Activated CD4-positive, alpha-beta memory T cell treated with anti-CD3 and anti-CD28 coated beads for 36 hours (primary cell): ENCODE measurements around the gene RTN3. TPM values are rescaled to one million over a fixed set of nuclear protein-coding genes. Genes with fewer than 3 reads are reported as not detected.

Experiments
- CTCF ChIA-PET: fragments of 350-600 bp; sonication (Branson Sonifier 250); formaldehyde crosslinking; loops from one replicate; lab custom pipeline; 2021; ENCODE audit warnings: antibody characterized with exemption, inconsistent platforms; lab: Charles Lee
- POLR2A ChIA-PET: fragments of 350-600 bp; sonication (Branson Sonifier 250); formaldehyde crosslinking; loops from one replicate; lab custom pipeline; 2021; ENCODE audit warnings: antibody characterized with exemption; lab: Charles Lee
- DNase-seq: peaks from one replicate; pipeline ENCODE4 v3.0.0-alpha.2; 2020
- H3K27ac Mint-ChIP-seq: one replicate; pipeline ENCODE4 v1.8.0; 2021; ENCODE audit warnings: mixed read lengths
- H3K27me3 Mint-ChIP-seq: one replicate; pipeline ENCODE4 v1.8.0; 2021; ENCODE audit warnings: mixed read lengths
- H3K36me3 Mint-ChIP-seq: one replicate; pipeline ENCODE4 v1.8.0; 2021; ENCODE audit warnings: mixed read lengths
- H3K4me1 Mint-ChIP-seq: one replicate; pipeline ENCODE4 v1.8.0; 2021; ENCODE audit warnings: low read depth, mixed read lengths
- H3K4me3 Mint-ChIP-seq: one replicate; pipeline ENCODE4 v1.8.0; 2021; ENCODE audit warnings: mild to moderate bottlenecking, mixed read lengths
- H3K9me3 Mint-ChIP-seq: one replicate; pipeline ENCODE4 v1.8.0; 2021; ENCODE audit warnings: mixed read lengths
- intact Hi-C: fragments of 100-400 bp; cut with micrococcal nuclease; formaldehyde crosslinking; loops from one replicate; pipeline ENCODE4 v1.15.1; 2023
- total RNA-seq, 2 experiments: library from RNA; stranded (reverse); gene quantifications; one replicate each; pipeline ENCODE4 v1.2.3, GENCODE V29; 2021

RTN3 gene
- total RNA-seq, 2 experiments from 2014 or later, result 54.4 to 58.4 TPM

GRCh38 chr11:63745304-63746170 is 64.2 kb downstream of the RTN3 start:
- ChIA-PET CTCF (interaction anchor here (0.9 kb wide), 1 partner anchor 106 kb away, joined by 3 read pairs; no protein-coding TSS in a partner anchor), POLR2A (no interaction called here)
- DNase-seq, result no peak
- Mint-ChIP-seq H3K4me3 (no peak overlapping the region), H3K27ac (no peak overlapping the region), H3K27me3 (no peaks in the 10 kb centered on the region), H3K9me3 (no peaks in the 10 kb centered on the region), H3K36me3 (no peaks in the 10 kb centered on the region), H3K4me1 (no peaks in the 10 kb centered on the region)
- intact Hi-C loops, result no loop called here

- intact Hi-C loops, result no loop called here
- CTCF ChIA-PET, result interaction anchor here (0.7 kb wide), 1 partner anchor 9 kb away, joined by 3 read pairs; no protein-coding TSS in a partner anchor
- Mint-ChIP-seq H3K4me3 (no peak overlapping the region), H3K9me3 (no peaks in the 10 kb centered on the region), H3K27me3 (no peaks in the 10 kb centered on the region), H3K27ac (no peak overlapping the region), H3K4me1 (no peaks in the 10 kb centered on the region), H3K36me3 (peaks cover 6% of the 10 kb centered on the region)
- POLR2A ChIA-PET, result no interaction called here
- DNase-seq, result no peak
Observed at GRCh38 chr11:63747011-63747410, 65.7 kb downstream of the RTN3 start.

DNA sequence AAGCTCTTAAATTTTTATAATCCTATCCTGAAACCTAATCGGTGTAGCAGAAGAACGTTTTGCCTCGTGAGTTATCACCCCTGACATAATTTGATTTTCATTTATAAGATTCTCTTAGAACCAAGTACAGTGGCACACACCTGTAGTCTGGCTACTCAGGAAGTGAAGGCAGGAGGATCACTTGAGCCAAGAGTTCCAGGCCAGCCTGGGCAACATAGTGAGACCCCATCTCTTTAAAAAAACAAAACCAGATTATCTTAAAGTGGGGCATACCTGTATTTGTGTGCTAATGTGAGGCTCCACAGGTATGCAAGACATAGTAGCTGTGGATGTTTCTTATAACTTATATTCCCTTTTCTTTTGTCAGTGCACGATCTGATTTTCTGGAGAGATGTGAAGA is 68.3 kb downstream of the RTN3 start:
- Mint-ChIP-seq H3K36me3 (peaks cover 8% of the 10 kb centered on the region), H3K4me3 (no peak overlapping the region), H3K4me1 (peaks cover 2% of the 10 kb centered on the region), H3K27me3 (no peaks in the 10 kb centered on the region), H3K27ac (no peak overlapping the region), H3K9me3 (no peaks in the 10 kb centered on the region)
- POLR2A ChIA-PET, result no interaction called here
- intact Hi-C loops, result no loop called here
- CTCF ChIA-PET, result interaction anchor here (0.9 to 2.6 kb wide), 4 partner anchors 9 to 270 kb away, joined by 3 to 15 read pairs (median 4); no protein-coding TSS in a partner anchor
- no peak for DNase-seq

DNA sequence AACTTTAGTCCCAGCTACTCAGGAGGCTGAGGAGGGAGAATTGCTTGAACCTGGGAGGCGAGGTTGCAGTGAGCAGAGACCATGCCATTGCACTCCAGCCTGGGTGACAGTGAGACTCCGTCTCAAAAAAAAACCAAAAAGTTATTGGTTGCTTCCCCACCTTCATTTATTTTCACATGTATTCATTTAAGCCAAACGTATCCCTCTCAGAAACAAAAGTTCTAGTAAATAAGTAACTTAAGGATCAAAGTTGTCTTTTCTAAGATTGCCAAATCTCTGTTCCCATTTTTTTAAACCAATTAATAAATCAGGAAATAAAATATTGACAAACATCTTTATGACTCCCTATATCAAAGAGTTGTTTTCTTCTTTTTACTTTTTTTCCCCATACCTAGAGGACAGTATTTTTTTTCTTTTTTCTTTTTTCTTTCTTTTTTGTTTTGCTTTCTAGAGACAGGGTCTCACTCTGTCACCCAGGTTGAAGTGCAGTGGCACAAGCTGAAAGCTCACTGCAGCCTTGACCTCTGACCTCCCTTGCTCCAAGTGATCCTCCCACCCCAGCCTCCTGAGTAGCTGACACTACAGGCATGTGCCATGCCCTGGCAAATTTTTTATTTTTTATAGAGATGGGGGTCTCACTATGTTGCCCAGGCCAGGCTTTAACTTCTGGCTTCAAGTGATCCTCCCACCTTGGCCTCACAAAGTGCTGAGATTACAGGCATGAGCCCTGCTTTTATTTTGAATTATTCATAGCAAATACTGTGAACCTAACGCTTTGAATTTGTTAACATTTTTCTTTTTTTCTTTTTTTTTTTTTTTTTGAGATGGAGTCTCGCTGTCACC is 75.8 kb downstream of the RTN3 start:
- Mint-ChIP-seq H3K27me3 (no peaks in the 10 kb centered on the region), H3K4me3 (no peak overlapping the region), H3K36me3 (peaks cover 4% of the 10 kb centered on the region), H3K27ac (no peak overlapping the region), H3K9me3 (no peaks in the 10 kb centered on the region), H3K4me1 (peaks cover 2% of the 10 kb centered on the region)
- no peak for DNase-seq
- CTCF ChIA-PET, result interaction anchor here (1.7 kb wide), 1 partner anchor 19 kb away, joined by 4 read pairs; no protein-coding TSS in a partner anchor
- intact Hi-C loops, result no loop called here
- POLR2A ChIA-PET, result no interaction called here

- H3K9me3 Mint-ChIP-seq, result no peaks in the 10 kb centered on the region
- H3K36me3 Mint-ChIP-seq, result peaks cover 2% of the 10 kb centered on the region
- no peak for DNase-seq
- H3K4me1 Mint-ChIP-seq, result no peaks in the 10 kb centered on the region
- ChIA-PET CTCF (interaction anchor here (0.9 to 1.1 kb wide), 2 partner anchors 79 to 125 kb away, joined by 3 read pairs; partner anchors contain the start of gene RTN3), POLR2A (no interaction called here)
- intact Hi-C loops, result loop anchor here (10.0 kb wide), 1 partner anchor 124 kb away; no protein-coding TSS in a partner anchor
- no peak overlapping the region for H3K4me3 Mint-ChIP-seq
- H3K27me3 Mint-ChIP-seq, result no peaks in the 10 kb centered on the region
- H3K27ac Mint-ChIP-seq, result no peak overlapping the region
Observed at GRCh38 chr11:63760487-63761079, 79.3 kb downstream of the RTN3 start.

- Mint-ChIP-seq H3K4me1 (no peaks in the 10 kb centered on the region), H3K27me3 (no peaks in the 10 kb centered on the region), H3K36me3 (peaks cover 2% of the 10 kb centered on the region), H3K27ac (no peak overlapping the region), H3K9me3 (no peaks in the 10 kb centered on the region), H3K4me3 (no peak overlapping the region)
- DNase-seq, result no peak
- POLR2A ChIA-PET, result no interaction called here
- intact Hi-C loops, result loop anchor here (10.0 kb wide), 1 partner anchor 124 kb away; no protein-coding TSS in a partner anchor
- CTCF ChIA-PET, result interaction anchor here (0.9 to 1.1 kb wide), 2 partner anchors 79 to 126 kb away, joined by 3 read pairs; partner anchors contain the start of gene RTN3
Observed at GRCh38 chr11:63761188-63761587, 79.9 kb downstream of the RTN3 start.

- Mint-ChIP-seq H3K4me3 (no peak overlapping the region), H3K27me3 (no peaks in the 10 kb centered on the region), H3K27ac (no peak overlapping the region), H3K9me3 (no peaks in the 10 kb centered on the region), H3K4me1 (no peaks in the 10 kb centered on the region), H3K36me3 (no peaks in the 10 kb centered on the region)
- no peak for DNase-seq
- ChIA-PET POLR2A (no interaction called here), CTCF (no interaction called here)
- intact Hi-C loops, result loop anchor here (10.0 kb wide), 1 partner anchor 123 kb away; no protein-coding TSS in a partner anchor
Observed at GRCh38 chr11:63761931-63762653, 80.8 kb downstream of the RTN3 start.

- intact Hi-C loops, result loop anchor here (10.0 kb wide), 1 partner anchor 122 kb away; no protein-coding TSS in a partner anchor
- no peak for DNase-seq
- Mint-ChIP-seq H3K27ac (no peak overlapping the region), H3K4me3 (no peak overlapping the region), H3K9me3 (no peaks in the 10 kb centered on the region), H3K27me3 (no peaks in the 10 kb centered on the region), H3K36me3 (no peaks in the 10 kb centered on the region), H3K4me1 (peaks cover 3% of the 10 kb centered on the region)
- ChIA-PET POLR2A (no interaction called here), CTCF (no interaction called here)
Observed at GRCh38 chr11:63762654-63763495, 81.6 kb downstream of the RTN3 start.

- DNase-seq, result no peak
- intact Hi-C loops, result loop anchor here (10.0 kb wide), 1 partner anchor 121 kb away; no protein-coding TSS in a partner anchor
Observed at GRCh38 chr11:63763496-63764339, 82.4 kb downstream of the RTN3 start.

GRCh38 chr11:63764340-63764678 is 83.0 kb downstream of the RTN3 start:
- ChIA-PET CTCF (interaction anchor here (1.0 kb wide), 1 partner anchor 26 kb away, joined by 4 read pairs; no protein-coding TSS in a partner anchor), POLR2A (no interaction called here)
- H3K9me3 Mint-ChIP-seq, result no peaks in the 10 kb centered on the region
- no peak for DNase-seq
- no peaks in the 10 kb centered on the region for H3K36me3 Mint-ChIP-seq
- H3K4me1 Mint-ChIP-seq, result peaks cover 3% of the 10 kb centered on the region
- no peak overlapping the region for H3K27ac Mint-ChIP-seq
- H3K4me3 Mint-ChIP-seq, result no peak overlapping the region
- intact Hi-C loops, result loop anchor here (10.0 kb wide), 1 partner anchor 120 kb away; no protein-coding TSS in a partner anchor
- no peaks in the 10 kb centered on the region for H3K27me3 Mint-ChIP-seq

More at GRCh38 chr11:63763496-63764339, 82.4 kb downstream of the RTN3 start:
- no peak overlapping the region for H3K4me3 Mint-ChIP-seq
- H3K9me3 Mint-ChIP-seq, result no peaks in the 10 kb centered on the region
- ChIA-PET CTCF (interaction anchor here (1.0 kb wide), 1 partner anchor 26 kb away, joined by 4 read pairs; no protein-coding TSS in a partner anchor), POLR2A (no interaction called here)
- H3K4me1 Mint-ChIP-seq, result peaks cover 3% of the 10 kb centered on the region
- H3K27ac Mint-ChIP-seq, result no peak overlapping the region
- H3K27me3 Mint-ChIP-seq, result no peaks in the 10 kb centered on the region
- no peaks in the 10 kb centered on the region for H3K36me3 Mint-ChIP-seq
